Parathyroid adenoma (tissue), 2 donors: Measurements from ENCODE around the gene GIGYF1.

Source experiments
- H2AFZ ChIP-seq: fragments of 300-600 bp; sonication (generic); one replicate; pipeline ENCODE4 v1.7.0; 2017; ENCODE audit warnings: antibody characterized with exemption, mild to moderate bottlenecking
- H3K27ac ChIP-seq: fragments of 300-600 bp; sonication (generic); one replicate; pipeline ENCODE4 v1.7.0; 2017
- H3K27me3 ChIP-seq: fragments of 300-600 bp; sonication (generic); one replicate; pipeline ENCODE4 v1.7.0; 2017; ENCODE audit warnings: low read length; ENCODE audit not compliant: control insufficient read depth, insufficient read depth
- H3K36me3 ChIP-seq: fragments of 300-600 bp; sonication (generic); one replicate; pipeline ENCODE4 v1.7.0; 2017; ENCODE audit warnings: low read length; ENCODE audit not compliant: control insufficient read depth, insufficient read depth
- H3K4me1 ChIP-seq: fragments of 300-600 bp; sonication (generic); one replicate; pipeline ENCODE4 v1.7.0; 2017; ENCODE audit warnings: control low read depth
- H3K4me2 ChIP-seq: fragments of 300-600 bp; sonication (generic); one replicate; pipeline ENCODE4 v1.7.0; 2017; ENCODE audit warnings: low read length
- H3K4me3 ChIP-seq: fragments of 300-600 bp; sonication (generic); one replicate; pipeline ENCODE4 v1.7.0; 2017; ENCODE audit warnings: low read depth, low read length
- H3K79me2 ChIP-seq: fragments of 300-600 bp; sonication (generic); one replicate; pipeline ENCODE4 v1.7.0; 2017; ENCODE audit warnings: control low read depth
- H3K9ac ChIP-seq: fragments of 300-600 bp; sonication (generic); one replicate; pipeline ENCODE4 v1.7.0; 2017; ENCODE audit warnings: mild to moderate bottlenecking
- H3K9me3 ChIP-seq: fragments of 300-600 bp; sonication (generic); one replicate; pipeline ENCODE4 v1.7.0; 2017; ENCODE audit warnings: low read length; ENCODE audit not compliant: control insufficient read depth
- TF ChIP-seq, protein P1 (sequence below): fragments of 300-600 bp; sonication (generic); IDR thresholded peaks from one replicate; pipeline ENCODE4 v1.7.0; 2017; ENCODE audit warnings: antibody characterized with exemption, mild to moderate bottlenecking
- donor health status: primary hyperparathyroidism.

The GIGYF1 gene

GRCh38 chr7:100654908-100655831 lies 38.9 kb downstream of the GIGYF1 start:
- H3K27me3 ChIP-seq = no peaks in the 10 kb centered on the region
- no peak overlapping the region for H3K9ac ChIP-seq

GRCh38 chr7:100649826-100650565 lies 44.1 kb downstream of the GIGYF1 start:
- no peaks in the 10 kb centered on the region for H3K27me3 ChIP-seq
- no peak overlapping the region for H2AFZ ChIP-seq
- H3K27ac ChIP-seq = no peak overlapping the region
- H3K36me3 ChIP-seq = no peaks in the 10 kb centered on the region
- H3K4me1 ChIP-seq = no peaks in the 10 kb centered on the region
- TF ChIP-seq, protein P1, sequence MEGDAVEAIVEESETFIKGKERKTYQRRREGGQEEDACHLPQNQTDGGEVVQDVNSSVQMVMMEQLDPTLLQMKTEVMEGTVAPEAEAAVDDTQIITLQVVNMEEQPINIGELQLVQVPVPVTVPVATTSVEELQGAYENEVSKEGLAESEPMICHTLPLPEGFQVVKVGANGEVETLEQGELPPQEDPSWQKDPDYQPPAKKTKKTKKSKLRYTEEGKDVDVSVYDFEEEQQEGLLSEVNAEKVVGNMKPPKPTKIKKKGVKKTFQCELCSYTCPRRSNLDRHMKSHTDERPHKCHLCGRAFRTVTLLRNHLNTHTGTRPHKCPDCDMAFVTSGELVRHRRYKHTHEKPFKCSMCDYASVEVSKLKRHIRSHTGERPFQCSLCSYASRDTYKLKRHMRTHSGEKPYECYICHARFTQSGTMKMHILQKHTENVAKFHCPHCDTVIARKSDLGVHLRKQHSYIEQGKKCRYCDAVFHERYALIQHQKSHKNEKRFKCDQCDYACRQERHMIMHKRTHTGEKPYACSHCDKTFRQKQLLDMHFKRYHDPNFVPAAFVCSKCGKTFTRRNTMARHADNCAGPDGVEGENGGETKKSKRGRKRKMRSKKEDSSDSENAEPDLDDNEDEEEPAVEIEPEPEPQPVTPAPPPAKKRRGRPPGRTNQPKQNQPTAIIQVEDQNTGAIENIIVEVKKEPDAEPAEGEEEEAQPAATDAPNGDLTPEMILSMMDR = no peak
- H3K4me2 ChIP-seq = no peak overlapping the region
- no peak overlapping the region for H3K4me3 ChIP-seq
- no peaks in the 10 kb centered on the region for H3K79me2 ChIP-seq
- no peaks in the 10 kb centered on the region for H3K9me3 ChIP-seq
- no peak overlapping the region for H3K9ac ChIP-seq

More at GRCh38 chr7:100654908-100655831, 38.9 kb downstream of the GIGYF1 start:
- Histone ChIP-seq H3K36me3 (no peaks in the 10 kb centered on the region), H2AFZ (peak overlapping the region; percentile 98), H3K9me3 (no peaks in the 10 kb centered on the region), H3K4me3 (no peak overlapping the region), H3K27ac (no peak overlapping the region), H3K79me2 (no peaks in the 10 kb centered on the region), H3K4me2 (no peak overlapping the region), H3K4me1 (peaks cover 4% of the 10 kb centered on the region)
- TF ChIP-seq, protein P1 = no peak

GRCh38 chr7:100642534-100642907 lies 51.5 kb downstream of the GIGYF1 start:
- Histone ChIP-seq H2AFZ (no peak overlapping the region), H3K4me1 (no peaks in the 10 kb centered on the region), H3K36me3 (no peaks in the 10 kb centered on the region), H3K9ac (no peak overlapping the region), H3K4me2 (no peak overlapping the region), H3K27ac (no peak overlapping the region), H3K79me2 (no peaks in the 10 kb centered on the region), H3K4me3 (no peak overlapping the region), H3K9me3 (no peaks in the 10 kb centered on the region), H3K27me3 (no peaks in the 10 kb centered on the region)
- TF ChIP-seq, protein P1 = no peak

- H2AFZ ChIP-seq = no peak overlapping the region
- H3K4me1 ChIP-seq = no peaks in the 10 kb centered on the region
- H3K4me3 ChIP-seq = no peak overlapping the region
- H3K9me3 ChIP-seq = no peaks in the 10 kb centered on the region
- H3K4me2 ChIP-seq = no peak overlapping the region
- no peak overlapping the region for H3K9ac ChIP-seq
- TF ChIP-seq, protein P1 = no peak
- H3K36me3 ChIP-seq = no peaks in the 10 kb centered on the region
- H3K27ac ChIP-seq = no peak overlapping the region
- no peaks in the 10 kb centered on the region for H3K79me2 ChIP-seq
- H3K27me3 ChIP-seq = no peaks in the 10 kb centered on the region
These were observed 52.1 kb downstream of the GIGYF1 start for GRCh38 chr7:100641860-100642533.
